GM19438 (cell line): Measurements from ENCODE around the gene EHD1.

ENCODE experiments used
- ATAC-seq: cut with Tn5 transposase; IDR thresholded peaks from one replicate; pipeline ENCODE4 v1.9.1; 2021; ENCODE audit warnings: low read depth; ENCODE audit not compliant: unreplicated experiment

Gene EHD1

DNA sequence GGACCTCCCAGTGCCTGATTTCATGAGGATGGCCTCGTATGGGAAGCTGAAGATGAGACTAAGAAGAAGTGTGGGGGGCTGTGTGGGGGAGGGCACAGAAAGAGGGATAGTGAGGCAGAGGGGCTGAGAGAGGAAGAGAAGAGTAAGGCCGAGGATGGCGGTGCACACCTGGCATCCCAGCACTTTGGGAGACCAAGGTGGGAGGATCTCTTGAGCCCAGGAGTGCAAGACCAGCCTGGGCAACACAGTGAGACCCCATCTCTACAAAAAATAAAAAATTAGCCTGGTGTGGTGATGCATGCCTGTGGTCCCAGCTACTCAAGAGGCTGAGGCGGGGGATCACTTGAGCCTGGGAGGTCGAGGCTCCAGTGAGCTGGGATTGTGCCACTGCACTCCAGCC is 13.5 kb upstream of the EHD1 start:
- ATAC-seq = no peak

DNA sequence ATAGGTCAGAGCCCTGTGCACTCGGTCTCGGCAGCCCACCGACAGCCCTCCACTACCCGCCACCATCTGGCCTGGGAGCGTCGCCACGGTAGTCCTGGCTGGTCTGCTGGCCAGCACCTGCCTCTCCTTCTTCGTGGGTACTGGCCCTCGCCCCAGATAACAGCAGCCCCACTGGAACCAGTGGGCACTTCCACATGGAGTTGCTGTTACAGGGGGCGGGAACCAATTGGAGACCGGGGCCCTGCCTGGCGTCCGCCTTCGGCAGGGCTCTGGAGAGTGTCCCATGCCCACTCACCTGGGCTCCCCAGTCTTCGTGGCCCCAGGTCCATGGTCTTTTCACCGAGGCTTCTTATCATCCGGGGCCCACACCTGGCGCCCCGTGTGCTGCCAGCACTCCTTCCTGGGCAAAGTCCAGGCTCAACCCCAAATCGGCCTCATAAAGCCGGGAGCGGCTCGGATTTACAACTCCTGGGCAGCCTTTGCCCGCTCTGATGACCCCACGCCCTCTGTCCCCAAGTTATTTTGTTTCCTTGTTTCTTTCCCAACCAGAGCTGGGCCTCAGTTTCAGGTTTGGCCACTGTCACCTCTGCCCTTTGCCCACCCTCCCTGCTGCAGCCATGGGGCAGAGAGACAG is 12.9 kb upstream of the EHD1 start:
- no peak for ATAC-seq

DNA sequence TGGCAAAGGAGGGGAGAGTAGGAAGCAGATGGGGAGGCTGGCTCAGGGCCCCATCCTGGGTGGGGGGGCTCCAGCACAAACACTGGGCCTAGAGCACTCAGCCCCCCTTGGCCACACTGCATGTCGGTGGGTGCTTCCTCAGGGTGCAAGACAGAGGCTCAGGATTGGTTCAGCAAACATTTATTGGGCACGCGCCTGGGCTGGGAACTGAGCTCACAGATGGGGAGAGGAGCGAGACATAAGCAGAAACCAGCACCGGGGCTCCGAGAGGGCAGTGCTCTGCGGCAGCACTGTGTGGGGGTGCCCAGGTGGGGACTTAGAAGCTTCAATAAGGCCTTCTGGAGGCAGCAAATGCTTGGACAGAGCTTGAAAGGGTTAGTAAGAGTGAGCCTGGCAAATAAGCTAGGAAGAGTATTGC is 12.1 kb upstream of the EHD1 start:
- no peak for ATAC-seq

DNA sequence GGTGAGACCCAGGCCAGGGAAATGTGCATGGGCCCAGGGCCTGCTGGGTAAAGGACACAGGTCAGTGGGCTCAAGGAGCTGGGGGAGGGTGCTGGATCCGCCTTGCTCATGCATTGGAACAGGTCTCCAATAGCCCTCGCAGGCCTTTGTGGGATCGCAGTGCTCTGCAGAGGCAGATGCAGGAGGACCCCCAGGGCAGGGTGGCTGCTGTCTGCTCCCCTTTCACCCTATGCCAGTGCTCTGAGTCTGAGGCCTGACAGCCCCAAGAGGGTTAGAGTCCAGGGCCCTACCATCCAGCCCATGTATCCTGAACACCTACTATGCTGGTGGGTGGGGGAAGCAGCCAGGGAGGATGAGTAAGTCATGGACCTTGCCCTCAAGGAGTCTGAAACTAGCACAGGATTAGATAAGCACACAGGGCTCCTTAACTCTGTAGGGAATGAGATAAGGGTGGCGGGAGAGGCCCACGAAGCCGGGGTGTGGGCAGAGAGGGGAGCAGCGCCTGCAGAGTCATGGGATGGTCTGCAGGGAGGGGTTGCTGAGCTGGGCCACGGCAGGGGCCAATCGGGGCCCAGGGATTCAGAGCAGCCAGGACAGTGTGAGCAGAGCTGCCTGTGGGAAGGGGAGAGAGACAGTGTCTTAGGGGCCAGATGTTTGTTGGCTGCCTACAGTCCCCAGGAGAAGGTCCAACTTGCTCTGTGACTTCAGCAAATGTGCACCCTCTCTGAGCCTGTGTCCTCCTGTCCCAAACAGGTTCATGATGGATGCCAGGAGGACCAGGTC is 10.5 kb upstream of the EHD1 start:
- ATAC-seq = no peak

- ATAC-seq = no peak
Observed at GRCh38 chr11:64888406-64888728, 9.9 kb upstream of the EHD1 start.

DNA sequence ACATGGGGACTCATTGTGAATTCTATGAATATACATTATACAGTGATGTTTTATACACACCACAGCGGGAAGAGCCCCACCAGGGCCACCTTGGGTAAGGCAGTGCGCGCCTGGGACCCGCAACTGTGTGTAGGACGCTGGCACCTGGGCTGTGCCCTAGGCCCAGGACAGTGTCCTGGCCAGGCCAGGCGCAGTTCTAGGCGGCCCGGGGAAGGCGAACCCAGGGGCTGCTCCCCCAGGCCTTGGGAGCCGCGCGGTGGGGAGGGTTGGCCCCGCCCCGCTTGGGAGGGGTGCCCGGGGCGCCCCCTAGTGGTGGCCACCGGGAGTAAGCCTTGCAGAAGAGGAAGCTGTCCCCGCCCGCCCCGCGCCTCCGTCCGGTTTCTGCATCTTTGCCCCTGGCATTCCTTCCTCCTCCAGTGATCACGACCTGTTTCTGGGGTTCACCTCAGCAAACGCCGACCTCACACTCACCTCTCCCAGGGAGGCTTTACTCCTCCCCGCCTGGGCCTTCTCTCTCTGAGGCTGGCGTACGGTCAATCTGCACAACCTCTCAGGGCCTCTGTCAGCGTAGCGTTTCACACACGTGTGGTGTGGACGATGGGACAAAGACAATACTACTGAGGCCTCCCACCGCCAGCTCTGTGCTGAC is 9.5 kb upstream of the EHD1 start:
- no peak for ATAC-seq

DNA sequence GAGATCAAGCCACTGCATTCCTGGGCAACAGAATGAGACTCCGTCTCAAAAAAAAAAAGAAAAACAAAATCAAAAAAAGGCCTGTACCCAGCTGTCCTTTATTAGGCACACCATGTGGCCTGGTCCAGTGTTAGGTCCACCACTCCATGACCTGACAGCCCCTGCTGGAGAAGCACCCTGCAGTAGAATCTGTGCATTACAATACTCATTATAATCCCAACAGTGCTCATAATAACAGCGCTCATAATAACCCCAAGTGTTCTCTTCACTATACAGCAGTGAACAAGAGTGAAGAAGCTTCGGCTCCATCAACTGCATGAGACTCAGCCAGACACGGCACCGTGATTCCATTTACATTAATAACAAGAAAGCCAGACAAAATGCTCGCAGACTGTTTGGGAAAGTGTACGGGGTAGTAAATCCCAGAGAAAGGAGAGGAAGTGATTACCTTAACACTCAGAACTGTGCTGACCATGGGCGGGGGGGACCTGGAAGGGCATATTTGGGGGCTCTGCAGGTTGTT is 8.9 kb upstream of the EHD1 start:
- ATAC-seq = no peak

GRCh38 chr11:64885367-64886286 is 7.2 kb upstream of the EHD1 start:
- ATAC-seq = no peak

DNA sequence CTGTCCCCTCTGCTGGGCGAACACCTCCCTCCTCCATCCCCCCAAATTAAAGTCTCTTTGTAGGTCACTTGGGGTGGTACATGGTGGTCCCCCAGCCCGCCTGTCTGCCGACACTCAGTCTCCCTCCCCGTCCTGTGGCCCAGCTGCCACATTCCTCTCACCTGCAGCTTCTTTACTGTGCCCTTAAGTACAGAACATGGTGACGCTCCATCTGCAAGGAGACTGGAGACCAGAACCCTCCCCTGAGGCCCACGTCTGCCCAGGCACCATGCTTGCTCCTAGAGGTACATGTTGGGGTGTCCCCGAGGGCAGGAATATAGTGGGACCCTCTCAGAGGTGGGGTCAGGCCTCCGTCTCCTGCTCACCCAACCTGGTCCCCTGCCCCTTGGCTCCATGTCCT is 5.6 kb upstream of the EHD1 start:
- ATAC-seq = no peak

GRCh38 chr11:64883575-64883974 is 5.2 kb upstream of the EHD1 start:
- no peak for ATAC-seq

GRCh38 chr11:64882243-64882642 is 3.8 kb upstream of the EHD1 start:
- ATAC-seq = no peak

DNA sequence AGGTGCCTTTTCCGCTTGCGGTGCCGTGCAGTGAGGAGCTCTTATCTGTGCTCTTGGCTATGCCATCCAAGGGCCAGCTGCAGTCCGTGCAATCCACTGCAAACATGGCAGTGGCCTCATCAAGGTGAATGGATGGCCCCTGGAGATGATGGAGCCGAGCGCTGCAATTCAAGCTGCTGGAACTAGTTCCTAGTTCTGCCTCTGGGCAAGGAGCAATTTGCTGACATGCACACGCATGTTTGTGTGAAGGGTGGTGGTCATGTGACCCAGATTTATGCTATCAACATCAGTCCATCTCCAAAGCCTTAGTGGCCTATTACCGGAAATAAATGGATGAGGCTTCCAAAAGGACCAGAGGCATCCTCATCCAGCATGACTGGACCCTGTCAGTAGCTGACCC is 3.1 kb upstream of the EHD1 start:
- no peak for ATAC-seq

DNA sequence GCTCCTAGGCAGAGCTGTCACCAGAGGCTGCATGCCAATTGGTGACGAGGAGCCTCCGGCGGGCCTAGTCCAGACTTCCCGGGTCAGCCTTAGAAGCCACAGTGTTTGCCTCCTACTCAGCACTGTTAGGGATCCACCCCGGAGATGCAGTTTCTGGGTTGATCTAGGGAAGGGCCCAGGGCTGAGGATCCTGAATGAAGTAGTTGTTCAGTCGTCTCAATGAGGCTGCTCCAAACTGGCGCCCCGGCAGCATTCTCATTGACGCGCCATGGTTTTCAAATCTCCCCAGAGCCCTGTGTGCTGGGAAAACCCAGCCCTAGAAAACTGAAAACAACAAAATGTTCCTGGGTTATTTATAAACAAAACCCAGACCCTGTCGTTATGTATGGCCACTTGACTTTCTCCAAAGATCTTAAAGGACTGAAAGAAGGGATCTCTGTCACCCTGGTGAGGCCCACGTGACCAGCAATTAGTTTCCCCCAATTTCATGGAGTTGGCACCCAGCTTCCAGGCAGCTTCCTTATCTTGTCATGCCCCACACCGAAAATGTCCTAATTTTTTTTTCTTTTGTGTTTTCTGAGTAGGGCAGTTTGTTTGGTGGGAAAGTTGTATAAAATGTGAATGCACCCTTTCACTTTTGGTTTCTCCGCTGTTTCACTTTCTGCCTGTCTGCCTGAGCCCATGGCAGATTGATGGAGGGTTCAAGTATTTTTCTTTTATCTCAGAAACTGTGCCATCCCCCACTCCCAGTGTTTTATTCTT is 2.0 kb upstream of the EHD1 start:
- ATAC-seq = no peak

DNA sequence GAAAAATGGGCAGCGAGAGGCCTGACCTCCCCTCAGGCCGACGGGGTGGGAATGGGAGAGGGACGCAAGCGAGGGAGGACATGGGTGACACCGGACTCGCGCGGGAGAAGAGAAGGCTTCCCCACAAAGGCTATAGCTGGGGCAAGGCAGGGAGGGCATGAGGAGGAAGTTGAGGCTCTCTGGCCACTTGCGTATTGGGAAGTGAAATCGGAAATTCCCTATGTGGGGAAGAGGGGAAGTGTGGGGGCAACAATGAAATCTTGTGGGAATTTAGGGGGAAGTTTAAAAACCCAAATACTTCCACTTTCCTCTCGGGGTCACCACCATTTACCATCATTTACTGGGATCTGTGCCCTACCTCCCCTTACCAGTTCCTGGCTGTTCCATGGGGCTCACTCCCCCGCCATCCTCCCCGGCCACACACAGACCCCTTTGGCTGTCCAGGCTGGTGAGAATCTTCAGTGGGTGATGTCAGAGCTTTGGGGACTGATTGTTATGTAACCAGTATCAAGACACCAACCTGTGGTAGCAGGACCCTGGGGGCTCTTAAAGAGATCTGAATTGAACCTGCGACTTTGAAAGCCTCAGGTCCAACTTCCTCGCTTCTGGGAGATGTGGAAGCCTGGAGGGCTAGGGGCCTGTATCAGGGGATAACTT is 951 bp upstream of the EHD1 start:
- ATAC-seq = no peak

- peak; percentile 9 for ATAC-seq
Observed at GRCh38 chr11:64878223-64878493, 263 bp downstream of the EHD1 start.

GRCh38 chr11:64877390-64878222 is 815 bp downstream of the EHD1 start:
- no peak for ATAC-seq

DNA sequence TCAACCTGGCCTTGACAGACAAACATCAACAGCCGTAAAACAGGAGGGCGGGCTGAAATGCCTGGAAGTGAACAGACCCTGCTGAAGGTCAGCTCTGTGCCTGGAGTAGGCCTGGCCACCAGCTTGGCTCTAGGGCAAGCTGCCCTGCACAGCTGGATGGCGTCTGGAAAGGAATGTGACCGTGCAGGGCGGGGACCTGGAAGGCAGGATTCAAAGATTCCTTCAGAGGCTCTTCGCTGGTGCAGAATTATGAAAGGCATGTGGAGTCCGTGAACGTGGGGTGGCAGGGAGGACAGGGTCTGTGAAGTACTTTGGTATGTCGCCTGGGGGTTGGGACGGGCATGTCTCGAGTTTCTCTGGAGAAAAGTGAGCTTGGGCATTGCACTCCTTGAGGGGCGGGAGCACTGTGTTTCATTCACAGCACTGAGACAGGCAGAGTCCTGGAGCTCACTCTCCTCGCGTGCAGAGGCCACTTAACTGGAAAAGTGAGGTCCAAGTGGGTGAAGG is 1.5 kb downstream of the EHD1 start:
- no peak for ATAC-seq

- ATAC-seq = no peak
Observed at GRCh38 chr11:64876229-64876750, 2.1 kb downstream of the EHD1 start.
